Testis (tissue), 2 donors: Measurements from ENCODE around the gene RPL18.

Experiments
- CTCF ChIP-seq, 3 experiments: fragments of 450-650 bp in 2 of 3; fragments of 200-600 bp in 1 of 3; sonication (generic) in 1 of 3; IDR thresholded peaks; one replicate each; pipeline ENCODE4 v1.5.1; 2016 to 2019; ENCODE audit warnings: antibody characterized with exemption in 3 of 3, mild to moderate bottlenecking in 2 of 3, moderate library complexity in 1 of 3
- POLR2A ChIP-seq: fragments of 450-650 bp; IDR thresholded peaks from one replicate; pipeline ENCODE4 v1.6.1; 2017; ENCODE audit warnings: antibody characterized with exemption, mild to moderate bottlenecking, moderate library complexity

GRCh38 chr19:48596679-48597465 lies 22.1 kb downstream of the RPL18 start:
- TF ChIP-seq POLR2A (no peak), CTCF (IDR thresholded peaks at IDR 0.05) (no peak)
